ENCODE data around the gene GRAMD4. TPM values are rescaled to one million over a fixed set of nuclear protein-coding genes. Genes with fewer than 3 reads are reported as not detected.
"Not testable (repeated sequence)": the region's sequence is repeated elsewhere in the genome, so short reads cannot be mapped to it uniquely, and the experiment has no call there.

Gene GRAMD4
- polyA plus RNA-seq, 3 donors, result 18.9 to 21.5 (median 21.4) TPM

DNA sequence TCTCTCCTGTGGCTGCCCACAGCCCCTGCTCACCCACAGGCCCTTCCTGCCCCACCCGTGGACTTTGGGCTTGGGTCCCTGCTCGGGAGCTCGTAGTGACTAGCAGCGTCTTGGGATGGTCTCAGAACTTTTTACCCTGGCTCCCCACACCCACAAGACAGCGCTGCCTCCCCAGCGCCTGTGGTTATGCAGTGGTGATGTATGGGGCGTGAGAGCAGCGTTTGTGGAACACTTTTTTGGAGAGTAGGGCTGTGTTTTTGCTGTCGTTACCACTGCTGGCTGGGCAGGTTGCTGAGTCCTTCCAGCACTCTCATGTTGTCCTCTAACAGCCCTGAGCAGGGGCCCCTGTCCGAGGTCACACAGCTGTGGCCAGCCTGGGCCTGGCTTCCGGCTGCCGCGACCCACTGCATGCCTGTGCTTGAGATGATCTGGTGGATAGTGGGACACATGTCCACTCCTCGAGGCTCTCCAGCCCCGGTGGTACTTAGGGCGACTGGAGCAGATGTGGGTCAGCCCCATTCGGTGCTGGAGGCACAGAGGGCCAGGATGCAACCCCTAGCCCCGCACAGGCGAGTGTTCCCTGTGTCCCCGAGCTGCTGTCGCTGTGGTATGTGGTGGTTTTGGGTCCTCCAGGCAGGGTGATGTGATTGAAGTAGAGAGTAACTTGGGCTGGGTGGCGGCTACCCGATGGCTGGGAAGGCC is 7.1 kb upstream of the GRAMD4 start:
- no peak for DNase-seq (ENCODE audit: extremely low read depth in 1 of 11, low read depth in 9 of 11, low spot score in 4 of 11)

DNA sequence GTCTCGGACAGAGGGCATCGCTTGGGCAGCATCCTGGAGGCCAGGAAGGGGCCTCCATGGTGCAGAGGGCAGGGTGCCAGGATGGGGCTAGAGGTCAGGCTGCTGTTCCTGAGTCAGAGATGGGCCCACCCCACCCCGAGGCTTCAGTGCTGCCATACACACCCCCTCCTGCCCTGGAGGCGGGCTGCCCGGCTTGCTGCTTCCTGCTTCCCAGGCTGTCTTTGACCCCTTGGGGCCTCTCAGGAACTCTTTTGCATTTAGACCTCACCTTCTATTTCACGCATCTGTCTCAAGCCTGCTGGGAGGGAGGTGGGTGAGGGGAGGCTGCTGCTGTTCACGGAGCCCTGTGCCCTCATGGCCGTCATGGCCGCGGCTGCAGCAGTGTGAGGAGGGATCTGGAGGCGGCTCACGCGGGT is 6.6 kb upstream of the GRAMD4 start:
- no peak for DNase-seq (ENCODE audit: extremely low read depth in 1 of 11, low read depth in 9 of 11, low spot score in 4 of 11)

DNA sequence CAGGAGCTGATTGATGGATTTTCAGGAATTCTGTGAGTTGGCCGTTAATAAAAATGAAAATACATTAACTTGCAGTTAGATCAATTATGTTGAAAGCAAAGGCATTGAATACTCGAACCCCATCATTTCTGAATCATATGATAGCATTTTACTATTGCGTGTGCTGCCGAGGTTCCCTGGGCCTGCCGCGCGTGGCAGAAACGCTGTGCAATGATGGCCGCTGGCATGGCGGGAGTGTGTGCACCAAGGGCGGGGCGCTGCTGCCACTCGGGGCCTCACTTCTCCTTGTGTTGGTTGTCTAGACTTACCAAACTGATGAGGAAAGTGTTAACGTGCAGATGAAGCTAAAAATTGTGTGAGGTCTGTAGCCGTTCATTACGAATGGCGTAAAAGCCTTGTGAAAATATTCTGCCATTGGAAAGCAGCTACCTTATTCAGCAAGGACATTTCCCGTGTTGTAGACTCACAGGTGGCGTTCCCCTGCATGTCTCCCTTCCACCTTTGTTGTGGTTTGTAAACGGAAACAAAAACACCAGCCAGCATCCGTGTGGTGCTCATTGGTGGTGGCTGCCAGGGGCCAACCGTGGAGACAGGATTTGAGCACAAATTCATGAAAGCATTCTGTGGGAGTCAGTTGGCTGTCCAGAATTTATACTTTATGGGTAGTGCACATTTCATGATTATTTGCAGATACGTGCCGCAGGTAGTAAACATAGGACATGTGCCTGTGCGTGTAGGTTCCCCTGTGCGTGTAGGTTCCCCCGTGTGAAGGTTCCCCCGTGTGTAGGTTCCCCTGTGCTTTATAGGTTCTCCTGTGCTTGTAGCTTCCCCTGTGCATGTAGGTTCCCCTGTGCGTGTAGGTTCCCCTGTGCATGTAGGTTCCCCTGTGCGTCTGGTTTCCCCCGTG is 5.9 kb upstream of the GRAMD4 start:
- DNase-seq (ENCODE audit: extremely low read depth in 1 of 11, low read depth in 9 of 11, low spot score in 4 of 11), result no peak

DNA sequence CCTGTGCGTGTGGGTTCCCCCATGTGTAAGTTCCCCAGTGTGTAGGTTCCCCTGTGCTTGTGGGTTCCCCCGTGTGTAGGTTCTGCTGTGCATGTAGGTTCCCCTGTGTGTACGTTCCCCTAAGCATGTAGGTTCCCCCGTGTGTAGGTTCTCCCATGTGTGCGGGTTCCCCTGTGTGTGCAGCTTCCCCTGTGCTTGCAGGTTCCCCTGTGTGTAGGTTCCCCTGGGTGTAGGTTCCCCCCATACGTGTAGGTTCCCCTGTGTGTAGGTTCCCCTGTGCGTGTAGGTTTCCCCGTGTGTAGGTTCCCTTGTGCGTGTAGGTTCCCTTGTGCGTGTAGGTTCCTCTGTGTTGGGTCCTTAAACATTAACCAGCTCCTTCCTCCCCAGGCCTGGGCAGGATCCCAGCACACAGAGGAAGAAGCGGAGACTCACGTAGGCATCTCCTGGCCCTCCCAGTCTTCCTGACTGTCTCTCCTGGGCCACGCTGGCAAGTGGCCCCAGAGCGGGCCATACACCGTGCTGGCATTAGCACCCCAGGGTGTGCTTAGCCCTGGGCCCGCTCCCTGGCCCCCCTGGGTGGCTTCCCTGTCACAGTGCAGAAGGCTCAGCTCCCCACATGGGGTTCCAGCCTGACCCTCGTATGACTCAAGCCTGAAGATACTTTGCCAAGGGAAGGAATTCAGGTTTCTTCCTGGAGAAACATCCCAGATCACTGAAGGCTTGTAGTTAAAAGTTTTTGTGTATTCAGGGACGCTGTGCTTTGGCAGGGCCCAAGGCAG is 2.8 kb upstream of the GRAMD4 start:
- no peak for DNase-seq (ENCODE audit: extremely low read depth in 1 of 11, low read depth in 9 of 11, low spot score in 4 of 11)

DNA sequence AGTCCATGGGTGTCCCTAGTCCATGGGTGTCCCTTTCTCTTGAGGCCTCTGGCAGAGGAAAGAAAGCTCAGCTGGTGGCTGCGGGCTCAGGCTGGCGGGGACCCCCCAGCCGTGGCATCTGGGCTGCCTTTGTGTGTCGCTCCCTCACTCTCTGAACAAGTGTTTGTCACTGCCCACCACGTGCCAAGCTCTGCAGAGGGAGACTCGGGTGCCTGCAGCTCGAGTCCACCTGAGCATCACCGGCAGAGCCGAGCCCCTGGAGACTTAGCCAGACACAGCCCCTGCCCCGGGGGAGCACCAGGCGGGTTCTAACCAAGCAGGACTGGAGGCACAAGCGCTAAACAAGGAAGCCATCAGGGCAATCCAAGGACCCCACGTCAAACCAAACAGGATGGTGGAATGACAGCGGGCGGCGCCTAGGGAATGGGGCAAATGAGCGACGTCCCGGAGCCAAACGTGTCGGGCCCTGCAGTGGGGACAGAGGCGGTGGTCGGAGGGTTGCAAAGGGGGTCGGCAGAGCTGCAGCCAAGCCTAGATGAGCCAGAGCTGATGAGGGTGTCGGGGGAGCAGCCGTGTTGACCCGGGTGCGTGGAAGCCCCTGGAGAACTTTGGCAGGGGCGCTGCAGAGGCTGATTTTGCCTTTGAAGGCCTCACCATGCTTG is 2.1 kb upstream of the GRAMD4 start:
- DNase-seq (ENCODE audit: extremely low read depth in 1 of 11, low read depth in 9 of 11, low spot score in 4 of 11), result no peak

DNA sequence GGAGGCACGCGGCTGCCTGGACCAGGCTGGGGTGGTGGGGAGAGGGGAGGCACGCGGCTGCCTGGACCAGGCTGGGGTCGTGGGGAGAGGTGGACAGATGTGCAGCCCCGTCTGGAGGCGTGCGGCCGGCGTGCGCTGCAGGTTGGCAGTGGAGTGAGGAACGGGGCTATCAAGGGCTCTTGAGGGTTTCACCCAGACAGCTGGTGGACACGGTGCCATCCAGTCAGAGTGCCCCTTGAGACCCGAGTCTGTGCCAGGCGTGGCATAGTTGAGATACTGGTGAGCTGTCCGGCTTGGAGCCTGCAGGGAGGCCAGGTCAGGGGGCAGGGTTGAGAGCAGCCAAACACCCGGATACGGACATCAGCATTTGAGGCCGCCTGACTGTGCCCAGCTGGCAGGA is 1.5 kb upstream of the GRAMD4 start:
- DNase-seq (ENCODE audit: extremely low read depth in 1 of 11, low read depth in 9 of 11, low spot score in 4 of 11), result no peak

DNA sequence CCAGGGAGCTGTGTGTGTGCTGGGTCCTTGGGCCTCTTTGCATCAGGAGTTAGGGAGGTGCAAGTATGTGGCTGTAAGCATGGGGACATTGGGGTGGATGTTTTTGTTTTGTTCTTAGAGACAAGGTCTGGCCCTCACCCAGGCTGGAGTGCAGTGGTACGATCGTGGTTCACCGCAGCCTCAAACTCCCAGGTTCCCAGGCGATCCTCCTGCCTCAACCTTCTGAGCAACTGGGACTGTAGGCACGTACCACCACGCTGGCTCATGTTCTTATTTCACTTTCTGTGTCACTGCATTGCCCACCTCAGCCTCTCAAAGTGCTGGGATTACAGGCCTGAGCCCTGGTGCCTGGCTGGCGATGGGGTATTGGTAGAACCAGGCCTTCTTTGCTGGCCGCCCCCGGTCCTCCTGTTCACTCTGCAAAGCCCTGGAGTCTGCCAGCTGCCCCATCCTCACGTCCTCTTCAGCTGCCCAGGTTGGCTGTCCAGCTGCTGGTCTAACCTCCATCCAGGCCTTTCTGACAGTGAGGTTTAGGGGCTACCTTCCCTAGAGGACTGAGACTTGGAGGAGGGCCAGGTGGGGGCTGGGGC is 851 bp upstream of the GRAMD4 start:
- no peak for DNase-seq (ENCODE audit: extremely low read depth in 1 of 11, low read depth in 9 of 11, low spot score in 4 of 11)

DNA sequence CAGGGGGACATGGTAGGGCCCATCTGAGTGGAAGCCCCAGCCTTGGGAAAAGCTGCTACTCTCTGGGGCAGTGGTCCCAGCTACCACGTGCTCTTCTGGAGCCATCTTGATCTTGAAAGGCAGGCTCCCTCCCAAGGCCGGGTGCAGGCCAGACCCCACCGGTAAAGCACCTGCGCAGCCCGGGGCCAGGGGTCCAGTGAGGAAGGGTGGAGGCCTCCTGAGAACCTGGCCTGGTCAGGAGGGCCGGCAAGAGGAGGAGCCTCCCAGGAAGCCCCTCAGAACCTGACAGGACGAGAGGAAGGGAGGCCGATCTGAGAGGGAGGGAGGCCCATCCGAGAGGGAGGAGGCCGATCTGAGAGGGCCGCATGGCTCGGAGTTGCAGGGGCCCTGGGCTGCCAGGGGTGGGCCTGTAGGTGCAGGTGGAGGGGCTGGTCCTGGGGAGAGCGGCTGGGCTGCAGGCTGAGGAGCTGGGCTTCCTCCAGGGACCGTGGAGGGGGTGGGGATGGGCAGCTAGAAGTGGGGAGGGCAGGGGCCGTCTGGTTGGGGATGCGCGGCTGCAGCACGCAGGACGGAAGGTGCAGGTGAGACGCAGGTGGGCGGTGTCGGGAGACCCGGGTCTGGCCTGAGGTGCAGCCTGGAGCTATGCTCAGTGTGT is 529 bp downstream of the GRAMD4 start:
- no peak for DNase-seq (ENCODE audit: extremely low read depth in 1 of 11, low read depth in 9 of 11, low spot score in 4 of 11)

DNA sequence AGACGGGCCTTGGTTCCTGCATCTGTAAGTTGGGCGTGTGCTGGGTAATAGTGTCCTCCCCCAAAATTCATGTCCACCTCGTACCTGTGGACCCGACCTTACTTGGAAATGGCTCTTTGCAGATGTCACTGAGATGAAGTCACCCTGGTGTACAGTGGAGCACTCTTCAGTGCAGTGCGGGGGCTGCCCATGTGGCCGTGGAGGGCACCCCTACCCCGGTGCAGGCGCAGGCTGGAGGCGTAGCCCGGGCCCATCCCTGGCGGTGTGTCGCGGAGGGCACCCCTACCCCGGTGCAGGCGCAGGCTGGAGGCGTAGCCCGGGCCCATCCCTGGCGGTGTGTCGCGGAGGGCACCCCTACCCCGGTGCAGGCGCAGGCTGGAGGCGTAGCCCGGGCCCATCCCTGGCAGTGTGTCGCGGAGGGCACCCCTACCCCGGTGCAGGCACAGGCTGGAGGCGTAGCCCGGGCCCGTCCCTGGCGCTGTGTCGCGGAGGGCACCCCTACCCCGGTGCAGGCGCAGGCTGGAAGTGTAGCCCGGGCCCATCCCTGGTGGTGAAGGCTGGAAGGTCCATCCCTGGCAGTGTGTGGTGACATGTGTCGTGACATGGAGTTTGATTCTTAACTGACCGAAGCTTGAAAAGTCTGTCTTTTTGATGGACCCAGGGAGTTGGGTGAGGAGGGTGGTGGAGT is 1.2 kb downstream of the GRAMD4 start:
- not testable (repeated sequence) for DNase-seq (ENCODE audit: extremely low read depth in 1 of 11, low read depth in 9 of 11, low spot score in 4 of 11)

DNA sequence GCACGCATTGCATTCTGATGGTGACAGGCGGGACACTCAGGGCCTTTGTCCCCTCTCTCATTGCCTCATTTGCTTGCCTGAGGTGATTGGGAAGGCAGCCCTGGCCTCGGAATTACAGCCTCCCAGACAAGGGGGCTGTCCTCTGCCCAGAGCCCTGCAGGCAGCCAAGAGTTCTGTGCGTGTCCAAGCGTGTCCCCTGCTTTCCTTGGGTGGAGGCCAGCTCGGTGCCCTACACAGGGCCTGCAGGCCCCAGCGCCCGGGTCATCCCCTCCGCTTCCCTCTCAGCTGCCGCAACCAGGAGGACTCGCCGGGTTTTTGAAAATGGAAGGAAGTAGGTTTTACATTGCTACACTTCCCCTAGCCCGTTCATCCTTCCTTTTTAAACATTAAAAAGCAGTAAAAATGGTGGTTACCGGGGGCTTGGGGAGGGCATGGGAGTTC is 1.9 kb downstream of the GRAMD4 start:
- peak in 1 of 11 donors; percentile 33 for DNase-seq (ENCODE audit: extremely low read depth in 1 of 11, low read depth in 9 of 11, low spot score in 4 of 11)

DNA sequence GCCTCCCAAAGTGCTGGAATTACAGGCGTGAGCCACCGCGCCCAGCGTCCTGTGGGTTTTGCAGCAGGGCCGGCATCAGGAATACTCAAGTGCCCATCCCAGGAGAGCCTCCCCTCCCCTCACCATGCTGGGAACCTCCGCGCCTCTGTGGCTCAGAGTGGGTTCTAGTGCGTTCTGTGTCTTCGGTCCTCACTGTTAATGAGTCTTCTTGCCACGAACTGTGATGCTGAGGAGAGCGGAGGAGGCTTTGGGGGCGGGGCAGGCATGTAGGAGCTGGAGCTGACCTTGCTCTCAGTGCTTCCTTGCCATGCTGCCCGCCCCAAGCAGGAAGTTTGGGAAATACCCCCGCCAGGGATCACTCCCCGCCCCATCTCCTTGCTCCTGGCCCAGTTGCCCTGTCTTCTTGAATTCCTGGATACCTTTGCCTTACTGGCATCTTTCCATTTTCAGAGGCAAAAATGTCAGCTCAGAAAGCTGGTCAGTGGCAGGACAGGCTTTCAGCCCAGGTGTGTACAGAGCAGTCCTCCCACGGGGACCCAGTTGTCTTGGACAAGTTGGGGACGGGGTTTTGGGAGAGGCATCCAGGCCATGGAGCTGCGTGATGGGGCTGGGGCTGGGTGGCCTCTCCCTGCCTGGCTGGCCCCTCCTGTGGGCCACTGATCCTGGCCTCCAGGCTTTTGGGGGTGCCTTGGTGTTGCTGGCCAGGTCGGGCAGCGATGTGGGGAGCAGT is 5.1 kb downstream of the GRAMD4 start:
- DNase-seq (ENCODE audit: extremely low read depth in 1 of 11, low read depth in 9 of 11, low spot score in 4 of 11), result no peak

DNA sequence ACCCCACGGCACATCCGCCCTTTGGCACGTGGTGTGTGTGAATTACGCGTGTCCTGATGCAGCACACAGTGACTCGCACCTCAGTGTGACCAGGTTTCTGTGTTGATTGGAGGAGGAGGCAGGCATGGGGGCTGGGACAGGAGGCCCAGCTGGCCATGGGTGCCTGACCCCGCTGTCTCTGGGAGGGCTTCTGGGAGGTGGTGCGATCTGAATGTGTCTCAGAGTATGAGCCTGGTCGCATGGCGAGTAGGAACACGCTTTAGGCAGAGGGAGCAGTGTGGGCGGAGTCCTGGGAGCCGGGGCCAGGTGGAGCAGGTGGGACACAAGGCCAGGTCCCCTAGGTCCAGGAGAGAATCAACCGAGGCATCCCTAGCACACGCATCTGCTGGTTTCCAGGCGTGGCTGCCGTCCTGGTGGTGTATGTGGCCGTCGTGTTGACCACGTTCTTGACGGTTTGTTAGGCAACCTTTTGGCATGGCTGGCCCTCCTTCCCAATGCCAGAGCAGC is 5.7 kb downstream of the GRAMD4 start:
- no peak for DNase-seq (ENCODE audit: extremely low read depth in 1 of 11, low read depth in 9 of 11, low spot score in 4 of 11)

DNA sequence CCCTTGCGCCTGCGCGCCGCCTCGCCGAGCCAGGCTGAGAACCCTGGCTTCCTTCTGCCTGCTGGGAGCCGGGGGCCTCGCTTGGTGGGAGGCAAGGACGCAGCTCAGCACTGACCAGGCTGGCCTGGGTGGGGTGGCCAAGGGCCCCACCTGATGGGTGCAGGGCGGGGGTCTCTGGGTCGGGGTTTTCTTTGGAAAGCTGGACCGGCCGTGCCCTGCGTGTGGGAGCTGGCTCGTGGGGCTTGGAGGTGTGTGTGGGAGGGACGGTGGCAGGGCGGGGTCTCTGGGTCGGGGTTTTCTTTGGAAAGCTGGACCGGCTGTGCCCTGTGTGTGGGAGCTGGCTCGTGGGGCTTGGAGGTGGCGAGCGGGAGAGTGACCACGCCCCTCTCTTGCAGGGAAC is 6.2 kb downstream of the GRAMD4 start:
- DNase-seq (ENCODE audit: extremely low read depth in 1 of 11, low read depth in 9 of 11, low spot score in 4 of 11), result no peak

DNA sequence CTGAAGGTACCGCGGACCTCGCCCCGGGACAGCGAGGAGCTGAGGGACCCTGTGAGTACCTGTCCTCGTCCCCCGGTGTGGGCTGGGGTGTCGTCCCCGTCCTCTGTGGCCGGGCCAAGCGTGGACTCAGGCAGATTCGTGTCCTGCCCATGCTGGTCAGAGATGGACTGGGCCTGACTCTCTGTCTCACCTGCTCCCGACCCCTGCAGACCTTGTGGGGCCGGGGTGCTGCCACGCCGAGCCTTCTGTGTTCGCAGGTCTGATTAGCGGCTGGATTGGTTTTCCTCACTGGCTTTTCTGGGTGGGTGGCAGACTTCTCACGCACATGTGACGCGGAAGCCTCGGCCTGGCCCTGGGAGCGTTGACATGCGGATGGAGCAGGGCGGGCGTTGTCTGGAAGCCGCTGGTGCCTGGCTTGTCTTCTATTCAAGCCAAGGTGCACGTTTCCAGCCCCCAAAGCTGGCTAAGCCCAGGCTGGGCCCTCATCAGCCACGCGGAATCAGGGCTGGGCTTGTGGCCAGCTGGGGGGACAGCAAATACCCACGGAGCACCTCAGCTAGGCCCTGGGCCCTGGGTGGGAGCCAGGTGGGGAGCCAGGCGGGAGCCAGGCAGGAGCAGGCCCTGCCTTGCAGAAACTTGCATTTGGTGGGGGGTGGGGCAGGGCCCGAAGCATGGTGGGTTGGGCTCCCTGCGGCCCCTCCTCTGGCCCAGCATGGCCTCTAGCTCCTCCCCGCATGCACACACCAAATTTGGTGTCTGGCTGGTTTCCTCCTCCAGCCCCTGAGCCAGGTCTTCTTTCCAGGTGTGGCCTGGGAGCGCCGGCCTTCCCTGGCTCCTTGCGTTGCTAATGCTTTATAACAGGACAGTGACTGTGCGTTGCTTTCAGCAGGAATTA is 7.0 kb downstream of the GRAMD4 start:
- DNase-seq (ENCODE audit: extremely low read depth in 1 of 11, low read depth in 9 of 11, low spot score in 4 of 11), result no peak

DNA sequence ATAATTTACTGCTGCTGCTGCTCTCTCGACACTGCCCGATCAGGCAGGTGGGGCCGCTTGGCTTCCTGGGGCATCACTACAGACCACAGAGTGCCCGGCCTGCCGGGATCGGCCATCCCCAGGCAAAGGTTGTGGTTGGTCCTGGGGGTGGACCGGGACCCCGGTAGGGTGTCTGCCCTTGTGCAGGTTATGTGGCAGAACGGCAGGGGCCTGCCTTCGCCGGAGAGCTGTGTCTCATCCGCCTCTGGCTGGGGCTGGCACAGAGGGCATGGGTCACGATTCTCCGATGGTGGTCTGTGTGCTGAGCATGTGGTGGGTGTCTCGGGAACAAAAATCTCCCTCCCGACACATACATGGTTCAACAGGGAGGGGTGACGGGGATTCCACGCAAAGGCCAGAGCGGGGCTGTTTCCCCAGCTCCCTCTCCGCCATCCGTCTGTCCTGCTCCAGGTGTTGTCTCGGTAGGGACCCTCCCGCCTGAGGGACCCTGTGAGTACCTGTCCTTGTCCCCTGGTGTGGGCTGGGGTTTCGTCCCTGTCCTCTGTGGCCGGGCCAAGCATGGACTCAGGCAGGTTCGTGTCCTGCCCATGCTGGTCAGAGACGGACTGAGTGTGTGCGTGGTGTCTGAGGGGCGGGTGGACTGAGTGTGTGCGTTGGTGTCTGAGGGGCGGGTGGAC is 7.8 kb downstream of the GRAMD4 start:
- no peak for DNase-seq (ENCODE audit: extremely low read depth in 1 of 11, low read depth in 9 of 11, low spot score in 4 of 11)

Measured in renal cortex interstitium (tissue), 11 donors.